HG02571 (cell line): ENCODE data around the gene PPP2R3A.
"Not testable (repeated sequence)": the region's sequence is repeated elsewhere in the genome, so short reads cannot be mapped to it uniquely, and the experiment has no call there.

Source experiments
- ATAC-seq: cut with Tn5 transposase; IDR thresholded peaks from one replicate; pipeline ENCODE4 v1.9.1; 2021; ENCODE audit warnings: mild to moderate bottlenecking, moderate library complexity; ENCODE audit not compliant: unreplicated experiment

PPP2R3A gene

GRCh38 chr3:136078421-136079364 is 113.2 kb downstream of the PPP2R3A start:
- no peak for ATAC-seq

- ATAC-seq, result not testable (repeated sequence)
Measured at GRCh38 chr3:136083641-136084382, 118.3 kb downstream of the PPP2R3A start.

DNA sequence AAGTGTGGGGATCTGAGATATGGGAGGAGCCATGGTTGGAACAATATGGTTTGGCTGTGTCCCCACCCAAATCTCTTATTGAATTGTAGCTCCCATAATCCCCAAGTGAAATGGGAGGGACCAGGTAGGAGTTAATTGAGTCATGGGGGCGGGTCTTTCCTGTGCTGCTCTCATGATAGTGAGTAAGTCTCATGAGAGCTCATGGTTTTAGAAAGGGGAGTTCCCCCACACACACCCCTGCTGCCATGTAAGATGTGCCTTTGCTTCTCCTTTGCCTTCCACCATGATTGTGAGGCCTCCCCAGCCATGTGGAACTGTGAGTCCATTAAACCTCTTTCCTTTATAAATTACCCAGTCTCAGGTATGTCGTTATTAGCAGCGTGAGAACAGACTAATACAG is 119.5 kb downstream of the PPP2R3A start:
- not testable (repeated sequence) for ATAC-seq

- ATAC-seq, result no peak
Measured at GRCh38 chr3:136093771-136094170, 128.2 kb downstream of the PPP2R3A start.

DNA sequence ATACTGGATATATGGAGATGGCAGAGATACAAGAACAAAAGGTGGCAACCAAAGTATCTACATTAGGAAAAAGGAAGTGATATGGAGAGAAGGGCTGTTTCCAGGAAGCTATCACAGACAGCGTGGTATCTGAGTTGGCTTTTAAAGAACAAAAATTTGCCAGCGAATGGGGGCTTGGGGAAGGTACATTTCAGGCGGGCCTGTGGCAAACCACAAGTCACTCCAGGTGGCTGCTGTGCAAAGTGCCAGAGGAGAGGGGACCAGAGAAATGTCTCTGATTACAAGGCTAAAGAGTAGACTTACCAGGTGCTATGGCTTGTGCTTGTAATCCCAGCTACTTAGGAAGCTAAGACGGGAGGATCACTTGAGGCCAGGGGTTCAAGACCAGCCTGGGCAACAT is 139.5 kb downstream of the PPP2R3A start:
- ATAC-seq, result no peak

DNA sequence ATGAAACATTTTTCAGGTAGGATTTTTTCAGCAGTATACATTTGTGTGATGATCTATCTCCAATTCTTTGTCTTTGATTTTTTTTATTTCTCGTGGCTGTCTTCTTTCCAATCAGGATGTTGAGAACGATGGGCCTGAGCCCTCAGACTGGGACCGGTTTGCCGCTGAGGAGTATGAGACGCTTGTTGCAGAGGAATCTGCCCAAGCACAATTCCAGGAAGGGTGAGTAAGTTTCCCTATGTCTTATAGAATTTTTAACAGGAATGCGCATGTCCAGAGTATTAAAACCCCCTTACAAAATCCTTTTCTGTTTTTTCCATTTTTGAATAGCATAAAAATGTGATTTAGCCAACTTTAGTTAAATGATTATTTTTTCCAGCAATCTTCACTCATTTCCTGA is 140.6 kb downstream of the PPP2R3A start:
- no peak for ATAC-seq

GRCh38 chr3:136109499-136109898 is 144.0 kb downstream of the PPP2R3A start:
- ATAC-seq, result peak; percentile 90

DNA sequence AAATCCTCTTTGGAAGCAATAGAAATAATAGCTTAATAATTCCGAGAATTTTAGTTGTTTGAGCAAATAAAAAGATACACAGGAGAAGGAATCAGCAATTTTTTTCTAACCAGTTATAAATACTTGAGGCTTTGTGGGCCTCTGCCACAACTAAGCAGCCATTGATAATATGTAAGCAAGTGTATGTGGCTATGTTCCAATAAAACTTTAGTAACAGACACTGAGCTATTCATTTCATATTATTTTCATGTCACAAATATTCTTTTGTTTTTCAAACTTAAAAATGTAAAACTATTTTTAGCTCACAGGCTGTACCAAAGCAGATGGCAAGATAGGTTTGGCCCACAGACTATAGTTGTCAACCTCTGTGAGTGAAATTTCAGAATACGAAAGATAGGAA is 145.0 kb downstream of the PPP2R3A start:
- no peak for ATAC-seq

GRCh38 chr3:136114421-136114820 is 148.9 kb downstream of the PPP2R3A start:
- no peak for ATAC-seq

GRCh38 chr3:136119332-136119731 is 153.8 kb downstream of the PPP2R3A start:
- not testable (repeated sequence) for ATAC-seq

GRCh38 chr3:136119783-136120182 is 154.3 kb downstream of the PPP2R3A start:
- not testable (repeated sequence) for ATAC-seq

- ATAC-seq, result peak; percentile 87
Measured at GRCh38 chr3:136120373-136121348, 155.1 kb downstream of the PPP2R3A start.

- no peak for ATAC-seq
Measured at GRCh38 chr3:136122006-136122405, 156.5 kb downstream of the PPP2R3A start.

- not testable (repeated sequence) for ATAC-seq
Measured at GRCh38 chr3:136131647-136132046, 166.1 kb downstream of the PPP2R3A start.

- ATAC-seq, result no peak
Measured at GRCh38 chr3:136134091-136134490, 168.6 kb downstream of the PPP2R3A start.

- ATAC-seq, result no peak
Measured at GRCh38 chr3:136135039-136135802, 169.7 kb downstream of the PPP2R3A start.

- no peak for ATAC-seq
Measured at GRCh38 chr3:136136454-136136853, 170.9 kb downstream of the PPP2R3A start.

DNA sequence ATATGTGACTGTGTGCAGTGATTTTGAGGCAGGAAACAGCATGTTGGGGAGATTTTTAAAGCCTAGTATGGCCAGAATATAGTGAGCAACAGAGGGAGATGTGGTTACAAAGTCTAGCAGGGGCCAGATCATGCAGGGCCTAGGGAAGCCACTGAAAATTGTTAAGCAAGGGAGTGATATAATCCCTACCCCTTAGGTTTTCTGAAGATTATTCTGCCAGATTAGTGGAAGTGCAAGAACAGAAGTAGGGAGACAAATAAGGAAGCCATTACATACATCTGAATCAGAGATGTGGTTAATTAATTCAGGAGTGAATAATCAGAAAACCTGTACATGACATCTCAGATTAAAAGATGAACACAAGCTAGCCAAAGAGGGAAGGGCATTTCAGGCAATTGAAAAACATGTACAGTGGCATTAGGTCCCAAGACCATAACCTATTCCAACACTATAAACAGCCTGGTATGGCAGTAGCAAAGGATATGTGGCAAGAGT is 175.8 kb downstream of the PPP2R3A start:
- no peak for ATAC-seq

GRCh38 chr3:136141891-136142290 is 176.4 kb downstream of the PPP2R3A start:
- ATAC-seq, result no peak

GRCh38 chr3:136142592-136142991 is 177.1 kb downstream of the PPP2R3A start:
- ATAC-seq, result no peak
